AG10803 (cell line): ENCODE data around the gene KCNMA1.

Experiments used
- DNase-seq: peaks from one replicate; pipeline ENCODE4 v3.0.0; 2010; ENCODE audit warnings: low read depth
- H3K4me3 ChIP-seq: 2 replicates; pipeline ENCODE4 v1.5.1; 2011; ENCODE audit warnings: mild to moderate bottlenecking, low read length, control low read depth
- CTCF ChIP-seq: conservative IDR thresholded peaks from 2 replicates; pipeline ENCODE4 v1.5.1; 2011; ENCODE audit warnings: mild to moderate bottlenecking, low read length, control low read depth, inconsistent platforms

KCNMA1 gene

GRCh38 chr10:77496941-77497420, 140.6 kb downstream of the KCNMA1 start:
- DNase-seq, result no peak
- no peak overlapping the region for H3K4me3 ChIP-seq
- no peak for TF ChIP-seq CTCF

GRCh38 chr10:77494756-77495541, 142.7 kb downstream of the KCNMA1 start:
- no peak for TF ChIP-seq CTCF
- no peak for DNase-seq

DNA sequence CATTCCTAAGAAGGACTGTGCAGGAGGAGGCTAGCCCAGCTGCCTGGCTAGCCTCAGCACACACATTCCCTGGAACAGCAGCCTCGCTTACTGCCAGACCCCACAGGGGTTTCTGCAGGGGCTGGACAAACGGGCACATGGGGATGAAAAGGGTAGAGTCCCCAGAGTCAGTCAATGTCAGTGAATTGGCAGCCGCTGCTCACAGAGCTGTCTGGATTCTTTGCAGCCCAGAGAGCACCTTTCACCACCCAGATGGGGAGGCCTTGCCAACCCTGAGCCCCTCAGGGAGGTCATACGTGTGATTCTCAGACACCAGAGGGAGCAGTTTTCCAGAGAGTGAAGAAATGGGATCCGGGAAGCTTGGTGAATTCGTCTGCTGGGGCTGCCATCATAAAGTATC, 143.3 kb downstream of the KCNMA1 start:
- peak; percentile 49 for TF ChIP-seq CTCF
- DNase-seq, result peak; percentile 37
- no peak overlapping the region for H3K4me3 ChIP-seq

More at GRCh38 chr10:77494756-77495541, 142.7 kb downstream of the KCNMA1 start:
- H3K4me3 ChIP-seq, result no peak overlapping the region

GRCh38 chr10:77493851-77494261, 143.8 kb downstream of the KCNMA1 start:
- DNase-seq, result no peak
- no peak for TF ChIP-seq CTCF
- no peak overlapping the region for H3K4me3 ChIP-seq

DNA sequence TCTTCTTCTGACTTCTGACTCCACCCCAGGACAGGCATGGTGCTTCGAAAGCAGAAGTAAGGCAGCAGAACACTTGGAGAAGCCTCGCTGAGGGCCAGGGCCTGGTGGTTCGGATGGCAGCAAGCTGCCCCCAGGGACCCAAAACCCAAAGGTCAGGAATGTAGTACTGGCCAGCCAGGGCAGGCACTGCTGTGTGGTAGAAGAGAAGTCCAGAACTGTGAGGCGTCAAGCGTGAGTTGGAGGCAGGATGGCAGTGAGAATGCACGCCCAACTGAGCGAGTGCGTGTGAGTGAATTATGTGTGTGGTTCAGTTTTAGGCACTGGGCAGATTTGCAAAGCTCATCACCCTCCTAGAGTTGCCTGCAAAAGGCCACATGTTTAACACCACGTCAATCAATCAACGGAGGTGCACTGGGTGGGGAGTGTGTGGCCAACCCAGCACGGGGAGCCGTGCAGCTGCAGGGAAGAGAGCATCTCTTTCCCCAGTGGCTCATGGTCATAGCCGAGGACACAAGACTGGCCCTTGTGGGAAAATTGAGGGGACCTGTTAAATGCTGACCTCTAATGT, 144.3 kb downstream of the KCNMA1 start:
- TF ChIP-seq CTCF, result no peak
- no peak for DNase-seq
- H3K4me3 ChIP-seq, result no peak overlapping the region

DNA sequence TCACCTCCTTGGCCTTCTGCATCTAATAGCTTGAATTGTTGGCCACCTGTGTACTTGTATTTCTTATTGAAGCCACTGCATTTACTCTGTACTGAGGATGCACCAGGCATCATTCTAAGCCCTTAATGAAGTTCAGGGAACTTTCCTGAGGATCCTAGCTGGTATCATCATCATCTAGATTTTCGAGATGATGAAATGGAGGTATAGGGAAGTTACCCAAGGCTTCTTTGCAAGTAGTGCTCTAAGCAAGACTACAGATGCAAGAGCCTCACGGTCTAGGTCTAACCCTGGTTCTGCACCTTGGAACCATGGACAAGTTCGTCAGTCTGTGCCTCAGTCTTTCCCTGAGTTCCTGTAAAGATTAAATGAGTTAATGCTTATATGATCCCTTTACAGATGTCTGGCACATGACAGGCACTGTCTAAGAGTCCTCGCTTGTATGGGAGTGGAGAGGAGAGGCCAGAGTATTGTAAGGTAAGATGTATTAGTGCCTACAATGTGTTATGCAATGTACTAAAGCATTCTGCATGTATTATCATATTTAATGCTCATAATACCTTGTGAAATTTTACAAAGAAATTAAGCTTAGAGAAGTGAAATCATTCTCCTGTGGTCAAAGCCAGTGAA, 145.1 kb downstream of the KCNMA1 start:
- TF ChIP-seq CTCF, result no peak

More for the DNA sequence above, 145.1 kb downstream of the KCNMA1 start:
- no peak for DNase-seq
- H3K4me3 ChIP-seq, result no peak overlapping the region
